Measurements from ENCODE around the gene DBET. TPM values are rescaled to one million over a fixed set of nuclear protein-coding genes. Genes with fewer than 3 reads are reported as not detected.
A peak's percentile ranks its signal among the peaks of the same experiment; 100 is the strongest.
"Not testable (repeated sequence)": the region's sequence is repeated elsewhere in the genome, so short reads cannot be mapped to it uniquely, and the experiment has no call there.

DBET gene
- total RNA-seq, 1 donor from 2014 or later, result not detected

DNA sequence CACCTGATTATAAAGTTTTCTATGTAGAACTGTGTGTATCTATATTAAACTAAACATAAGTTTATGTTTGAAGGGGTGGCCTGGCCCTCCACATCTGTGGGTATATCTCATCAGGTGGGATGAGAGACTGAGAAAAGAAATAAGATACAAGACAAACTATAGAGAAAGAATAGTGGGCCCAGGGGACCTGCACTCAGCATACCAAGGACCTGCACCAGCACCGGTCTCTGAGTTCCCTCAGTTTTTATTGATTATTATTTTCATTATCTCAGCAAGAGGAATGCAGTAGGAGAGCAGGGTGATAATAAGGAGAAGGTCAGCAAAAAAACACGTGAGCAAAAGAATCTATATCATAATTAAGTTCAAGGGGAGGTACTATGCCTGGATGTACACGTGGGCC lies 41.9 kb downstream of the DBET start:
- H3K4me1 Mint-ChIP-seq (ENCODE audit: unreplicated experiment); H3K9me3 Mint-ChIP-seq (ENCODE audit: unreplicated experiment); H3K36me3 Mint-ChIP-seq (ENCODE audit: unreplicated experiment); H3K27ac Mint-ChIP-seq (ENCODE audit: unreplicated experiment); H3K4me3 Mint-ChIP-seq (ENCODE audit: unreplicated experiment); H3K27me3 Mint-ChIP-seq (ENCODE audit: unreplicated experiment): not testable (repeated sequence)
- peak; percentile 84 for DNase-seq (ENCODE audit: extremely low spot score, unreplicated experiment)

DNA sequence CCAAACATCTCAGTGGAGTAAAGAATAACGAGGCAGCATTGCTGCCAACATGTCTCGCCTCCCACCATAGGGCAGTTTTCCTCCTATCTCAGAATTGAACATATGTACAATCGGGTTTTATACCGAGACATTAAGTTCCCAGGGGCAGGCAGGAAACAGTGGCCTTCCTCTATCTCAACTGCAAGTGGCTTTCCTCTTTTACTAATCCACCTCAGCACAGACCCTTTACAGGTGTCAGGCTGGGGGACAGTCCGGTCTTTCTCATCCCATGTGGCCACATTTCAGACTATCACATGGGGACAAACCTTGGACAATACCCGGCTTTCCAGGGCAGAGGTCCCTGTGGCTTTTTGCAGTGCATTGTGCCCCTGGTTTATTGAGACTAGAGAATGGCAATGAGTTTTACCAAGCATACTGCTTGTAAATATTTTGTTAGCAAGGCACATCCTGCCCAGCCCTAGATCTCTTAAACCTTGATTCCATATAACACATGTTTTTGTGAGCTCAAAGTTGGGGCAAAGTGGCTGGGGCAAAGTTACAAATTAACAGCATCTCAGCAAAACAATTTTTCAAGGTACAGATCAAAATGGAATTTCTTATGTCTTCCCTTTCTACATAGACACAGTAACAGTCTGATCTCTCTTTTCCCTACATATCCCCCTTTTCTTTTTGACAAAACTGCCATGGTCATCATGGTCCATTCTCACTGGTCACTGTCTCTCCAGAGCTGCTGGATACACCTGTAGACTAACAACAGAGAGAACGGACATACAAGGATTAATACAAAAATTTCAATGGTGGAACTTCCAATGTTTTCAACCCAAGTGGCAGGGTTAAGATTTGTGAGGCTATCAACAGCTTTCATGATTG lies 42.5 kb downstream of the DBET start:
- not testable (repeated sequence) for H3K9me3 Mint-ChIP-seq (ENCODE audit: unreplicated experiment); H3K27me3 Mint-ChIP-seq (ENCODE audit: unreplicated experiment); H3K4me3 Mint-ChIP-seq (ENCODE audit: unreplicated experiment); H3K4me1 Mint-ChIP-seq (ENCODE audit: unreplicated experiment); H3K27ac Mint-ChIP-seq (ENCODE audit: unreplicated experiment); H3K36me3 Mint-ChIP-seq (ENCODE audit: unreplicated experiment)
- DNase-seq (ENCODE audit: extremely low spot score, unreplicated experiment), result peak; percentile 88

DNA sequence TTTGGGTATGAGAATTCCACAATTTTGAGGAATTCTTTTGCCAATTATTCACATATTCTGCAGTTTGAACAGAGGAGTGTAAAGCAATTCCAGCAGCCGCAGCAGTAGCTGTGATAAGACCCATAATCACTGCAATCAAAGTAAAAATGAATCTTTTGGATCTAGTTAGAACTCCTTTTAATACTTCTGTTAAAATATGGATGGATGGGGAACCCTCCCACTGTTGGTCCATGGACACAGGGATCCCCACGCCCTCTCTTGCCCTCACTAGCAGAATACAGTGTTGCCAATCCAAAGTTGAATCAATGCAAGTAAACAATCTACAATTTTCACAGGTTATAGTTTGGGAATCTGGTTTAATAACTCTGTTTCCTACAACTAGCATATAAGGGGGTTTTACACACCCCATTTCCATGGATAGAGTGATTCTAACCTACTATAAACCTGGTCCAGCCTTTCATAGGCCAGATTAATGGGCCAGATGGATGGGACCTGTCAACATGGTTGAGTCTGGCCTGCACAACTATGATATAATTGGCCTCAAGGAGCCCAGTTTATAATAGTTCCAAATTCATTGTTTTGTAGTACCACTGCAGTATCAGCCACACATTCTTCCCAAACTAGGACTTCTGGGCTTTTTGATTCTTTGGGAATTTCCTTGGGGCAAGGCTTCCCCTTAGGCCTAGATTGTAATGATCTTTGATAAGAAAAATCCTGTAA lies 43.6 kb downstream of the DBET start:
- DNase-seq (ENCODE audit: extremely low spot score, unreplicated experiment), result peak; percentile 87
- H3K9me3 Mint-ChIP-seq (ENCODE audit: unreplicated experiment); H3K27ac Mint-ChIP-seq (ENCODE audit: unreplicated experiment); H3K27me3 Mint-ChIP-seq (ENCODE audit: unreplicated experiment); H3K4me1 Mint-ChIP-seq (ENCODE audit: unreplicated experiment); H3K36me3 Mint-ChIP-seq (ENCODE audit: unreplicated experiment); H3K4me3 Mint-ChIP-seq (ENCODE audit: unreplicated experiment): not testable (repeated sequence)

DNA sequence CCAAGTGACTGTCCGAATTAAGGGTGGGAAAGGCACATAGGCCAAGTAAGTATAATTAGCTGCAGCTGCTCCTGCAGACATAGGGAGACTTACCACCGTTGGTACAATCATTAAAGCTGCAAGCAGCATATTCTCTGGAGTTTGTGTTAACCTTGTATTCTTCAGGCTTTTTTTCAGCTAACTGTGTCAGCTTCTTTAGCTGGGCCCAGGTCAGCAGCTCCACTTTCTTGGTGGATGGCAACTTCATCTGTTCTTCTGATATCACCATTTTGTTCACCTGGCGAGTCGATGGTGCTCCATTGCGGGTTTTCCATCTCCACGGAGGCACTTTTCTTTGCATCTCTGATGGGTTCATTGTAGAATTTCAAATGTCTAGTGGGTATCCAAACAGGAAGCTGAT lies 44.5 kb downstream of the DBET start:
- H3K27me3 Mint-ChIP-seq (ENCODE audit: unreplicated experiment); H3K4me1 Mint-ChIP-seq (ENCODE audit: unreplicated experiment); H3K9me3 Mint-ChIP-seq (ENCODE audit: unreplicated experiment); H3K27ac Mint-ChIP-seq (ENCODE audit: unreplicated experiment); H3K36me3 Mint-ChIP-seq (ENCODE audit: unreplicated experiment); H3K4me3 Mint-ChIP-seq (ENCODE audit: unreplicated experiment): not testable (repeated sequence)
- peak; percentile 91 for DNase-seq (ENCODE audit: extremely low spot score, unreplicated experiment)

DNA sequence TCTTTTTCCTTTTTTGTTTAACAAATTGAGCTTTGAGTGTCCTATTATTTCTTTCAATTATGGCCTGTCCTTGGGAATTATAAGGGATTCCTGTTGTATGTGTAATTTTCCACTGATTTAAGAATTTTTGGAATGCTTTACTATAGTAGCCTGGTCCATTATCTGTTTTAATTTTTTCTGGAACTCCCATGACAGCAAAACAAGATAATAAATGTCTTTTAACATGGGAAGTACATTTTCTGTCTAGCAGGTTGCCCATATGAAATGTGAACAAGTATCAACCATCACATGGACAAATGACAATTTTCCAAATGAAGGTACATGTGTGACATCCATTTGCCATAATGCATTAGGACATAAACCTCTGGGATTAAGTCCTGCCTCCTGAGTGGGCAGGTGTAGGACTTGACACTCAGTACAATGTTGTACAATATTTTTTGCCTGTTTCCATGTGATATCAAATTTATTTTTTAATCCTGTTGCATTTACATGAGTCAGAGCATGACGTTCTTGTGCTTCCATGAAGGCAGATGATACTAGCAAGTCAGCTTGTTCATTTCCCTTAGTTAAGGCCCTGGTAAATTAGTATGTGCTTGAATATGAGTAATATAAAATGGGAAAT lies 45.2 kb downstream of the DBET start:
- not testable (repeated sequence) for H3K4me1 Mint-ChIP-seq (ENCODE audit: unreplicated experiment); H3K27ac Mint-ChIP-seq (ENCODE audit: unreplicated experiment); H3K27me3 Mint-ChIP-seq (ENCODE audit: unreplicated experiment); H3K4me3 Mint-ChIP-seq (ENCODE audit: unreplicated experiment); H3K9me3 Mint-ChIP-seq (ENCODE audit: unreplicated experiment); H3K36me3 Mint-ChIP-seq (ENCODE audit: unreplicated experiment)
- DNase-seq (ENCODE audit: extremely low spot score, unreplicated experiment), result peak; percentile 83

DNA sequence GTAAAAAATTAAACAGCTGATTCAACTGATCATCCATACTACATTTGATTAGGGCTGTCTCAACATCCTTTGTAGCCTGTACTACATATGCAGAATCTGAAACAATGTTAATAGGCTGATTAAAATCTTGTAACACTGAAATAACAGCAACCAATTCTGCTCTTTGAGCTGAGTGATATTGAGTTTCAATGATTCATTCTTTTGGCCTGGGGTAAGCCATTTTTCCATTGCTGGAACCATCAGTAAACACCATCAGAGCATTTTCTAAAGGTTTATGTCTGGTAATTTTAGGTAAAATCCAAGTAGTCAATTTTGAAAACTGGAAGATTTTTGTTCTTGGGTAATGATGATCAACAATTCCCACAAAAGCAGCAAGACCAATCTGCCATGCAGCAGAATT lies 45.7 kb downstream of the DBET start:
- not testable (repeated sequence) for H3K27ac Mint-ChIP-seq (ENCODE audit: unreplicated experiment); H3K4me1 Mint-ChIP-seq (ENCODE audit: unreplicated experiment); H3K9me3 Mint-ChIP-seq (ENCODE audit: unreplicated experiment); H3K27me3 Mint-ChIP-seq (ENCODE audit: unreplicated experiment); H3K36me3 Mint-ChIP-seq (ENCODE audit: unreplicated experiment); H3K4me3 Mint-ChIP-seq (ENCODE audit: unreplicated experiment)
- peak; percentile 17 for DNase-seq (ENCODE audit: extremely low spot score, unreplicated experiment)

DNA sequence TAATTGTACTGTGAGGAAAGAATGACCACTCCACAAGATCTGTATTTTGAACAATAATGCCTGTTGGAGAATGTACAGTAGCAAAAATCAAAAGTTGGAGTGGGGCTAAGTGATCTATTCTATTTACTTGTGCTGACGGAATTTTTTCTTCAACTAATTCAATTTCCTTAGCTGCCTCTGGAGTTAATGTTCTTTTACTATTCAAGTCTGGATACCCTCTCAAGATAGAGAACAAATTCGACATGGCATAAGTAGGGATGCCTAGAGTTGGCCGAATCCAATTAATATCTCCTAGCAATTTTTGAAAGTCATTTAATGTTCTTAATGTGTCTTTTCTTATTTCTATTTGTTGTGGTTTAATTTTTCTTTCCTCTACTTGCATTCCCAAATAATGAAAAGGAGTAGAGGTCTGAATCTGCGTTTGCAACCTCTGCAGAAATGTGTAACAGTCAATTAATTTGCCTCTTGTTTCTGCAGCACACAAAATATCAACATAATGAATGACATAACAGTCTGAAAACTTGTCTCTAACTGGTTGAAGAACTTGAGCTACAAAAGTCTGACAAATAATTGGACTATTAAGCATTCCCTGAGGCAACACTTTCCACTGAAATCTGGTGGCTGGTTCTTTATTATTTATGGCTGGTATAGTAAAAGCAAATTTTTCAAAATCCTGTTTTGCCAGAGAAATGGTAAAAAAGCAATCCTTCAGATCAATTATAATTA lies 46.4 kb downstream of the DBET start:
- H3K27ac Mint-ChIP-seq (ENCODE audit: unreplicated experiment); H3K27me3 Mint-ChIP-seq (ENCODE audit: unreplicated experiment); H3K9me3 Mint-ChIP-seq (ENCODE audit: unreplicated experiment); H3K36me3 Mint-ChIP-seq (ENCODE audit: unreplicated experiment); H3K4me1 Mint-ChIP-seq (ENCODE audit: unreplicated experiment); H3K4me3 Mint-ChIP-seq (ENCODE audit: unreplicated experiment): not testable (repeated sequence)
- peak; percentile 36 for DNase-seq (ENCODE audit: extremely low spot score, unreplicated experiment)

DNA sequence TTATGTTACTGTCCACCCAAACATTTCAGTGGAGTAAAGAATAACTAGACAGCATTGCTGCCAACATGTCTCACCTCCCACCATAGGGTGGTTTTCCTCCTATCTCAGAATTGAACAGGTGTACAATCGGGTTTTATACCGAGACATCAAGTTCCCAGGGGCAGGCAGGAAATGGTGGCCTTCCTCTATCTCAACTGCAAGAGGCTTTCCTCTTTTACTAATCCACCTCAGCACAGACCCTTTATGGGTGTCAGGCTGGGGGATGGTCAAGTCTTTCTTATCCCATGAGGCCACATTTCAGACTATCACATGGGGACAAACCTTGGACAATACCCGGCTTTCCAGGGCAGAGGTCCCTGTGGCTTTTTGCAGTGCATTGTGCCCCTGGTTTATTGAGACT lies 48.6 kb downstream of the DBET start:
- not testable (repeated sequence) for H3K27ac Mint-ChIP-seq (ENCODE audit: unreplicated experiment); H3K36me3 Mint-ChIP-seq (ENCODE audit: unreplicated experiment); H3K4me3 Mint-ChIP-seq (ENCODE audit: unreplicated experiment); H3K27me3 Mint-ChIP-seq (ENCODE audit: unreplicated experiment); H3K9me3 Mint-ChIP-seq (ENCODE audit: unreplicated experiment); H3K4me1 Mint-ChIP-seq (ENCODE audit: unreplicated experiment)
- peak; percentile 82 for DNase-seq (ENCODE audit: extremely low spot score, unreplicated experiment)

DNA sequence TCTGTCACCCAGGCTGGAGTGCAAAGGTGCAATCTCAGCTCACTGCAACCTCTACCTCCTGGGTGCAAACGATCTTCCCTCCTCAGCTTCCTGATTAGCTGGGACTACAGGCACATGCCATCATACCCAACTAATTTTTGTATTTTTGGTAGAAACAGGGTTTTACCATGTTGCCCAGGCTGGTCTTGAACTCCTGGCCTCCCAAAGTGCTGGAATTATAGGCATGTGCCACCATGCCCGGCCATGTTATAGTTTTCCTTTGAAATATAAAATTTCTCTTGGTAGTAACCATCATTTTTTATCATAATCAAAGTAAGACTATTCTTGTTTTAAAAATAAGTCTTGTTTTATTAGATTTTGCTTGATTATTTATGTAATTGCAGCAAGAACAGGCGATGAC lies 50.7 kb downstream of the DBET start:
- DNase-seq (ENCODE audit: extremely low spot score, unreplicated experiment), result peak; percentile 83
- H3K27ac Mint-ChIP-seq (ENCODE audit: unreplicated experiment); H3K27me3 Mint-ChIP-seq (ENCODE audit: unreplicated experiment); H3K36me3 Mint-ChIP-seq (ENCODE audit: unreplicated experiment); H3K4me3 Mint-ChIP-seq (ENCODE audit: unreplicated experiment); H3K9me3 Mint-ChIP-seq (ENCODE audit: unreplicated experiment); H3K4me1 Mint-ChIP-seq (ENCODE audit: unreplicated experiment): not testable (repeated sequence)
